HG02885 (cell line): Measurements from ENCODE around the gene SPRR1A.

Experiments
- ATAC-seq: cut with Tn5 transposase; IDR thresholded peaks from one replicate; pipeline ENCODE4 v1.9.1; 2021; ENCODE audit warnings: mild to moderate bottlenecking; ENCODE audit not compliant: unreplicated experiment, poor library complexity

SPRR1A gene

GRCh38 chr1:152983743-152984142 lies at the start of gene SPRR1A:
Gene SPRR1A, plus strand, starts transcription at chr1:152984081. Its CDS starts 1,150 bp downstream, at chr1:152985231.
- no peak for ATAC-seq

GRCh38 chr1:152940614-152941013 lies 43.3 kb upstream of the SPRR1A start:
- no peak for ATAC-seq

GRCh38 chr1:152941037-152941711 lies 42.7 kb upstream of the SPRR1A start:
- no peak for ATAC-seq

- ATAC-seq: no peak
Measured at GRCh38 chr1:152942161-152942560, 41.7 kb upstream of the SPRR1A start.

- ATAC-seq: no peak
Measured at GRCh38 chr1:152946248-152946647, 37.6 kb upstream of the SPRR1A start.

- ATAC-seq: no peak
Measured at GRCh38 chr1:152946651-152947256, 37.1 kb upstream of the SPRR1A start, which contains the start of gene SPRR5. Gene SPRR5, plus strand, starts transcription at chr1:152947206. Its CDS starts 1,349 bp downstream, at chr1:152948555.

GRCh38 chr1:152951711-152952110 lies 32.2 kb upstream of the SPRR1A start:
- no peak for ATAC-seq

- no peak for ATAC-seq
Measured at GRCh38 chr1:152953761-152954160, 30.1 kb upstream of the SPRR1A start.

- ATAC-seq: no peak
Measured at GRCh38 chr1:152954436-152954835, 29.4 kb upstream of the SPRR1A start.

- no peak for ATAC-seq
Measured at GRCh38 chr1:152957561-152957960, 26.3 kb upstream of the SPRR1A start.

GRCh38 chr1:152959273-152959672 lies 24.6 kb upstream of the SPRR1A start:
- ATAC-seq: no peak

- no peak for ATAC-seq
Measured at GRCh38 chr1:152959801-152960451, 24.0 kb upstream of the SPRR1A start.

- ATAC-seq: no peak
Measured at GRCh38 chr1:152960452-152961044, 23.3 kb upstream of the SPRR1A start.

GRCh38 chr1:152961226-152961891 lies 22.5 kb upstream of the SPRR1A start:
- no peak for ATAC-seq

- no peak for ATAC-seq
Measured at GRCh38 chr1:152962876-152963415, 20.9 kb upstream of the SPRR1A start.

- ATAC-seq: no peak
Measured at GRCh38 chr1:152964536-152964935, 19.3 kb upstream of the SPRR1A start.

GRCh38 chr1:152965853-152966252 lies 18.0 kb upstream of the SPRR1A start:
- ATAC-seq: no peak

- ATAC-seq: no peak
Measured at GRCh38 chr1:152967201-152967600, 16.7 kb upstream of the SPRR1A start.

GRCh38 chr1:152968248-152968647 lies 15.6 kb upstream of the SPRR1A start:
- peak; percentile 90 for ATAC-seq

GRCh38 chr1:152969036-152969435 lies 14.8 kb upstream of the SPRR1A start:
- no peak for ATAC-seq
